ENCODE measurements around the gene KRT14. TPM values are rescaled to one million over a fixed set of nuclear protein-coding genes. Genes with fewer than 3 reads are reported as not detected.

The KRT14 gene
- total and polyA plus RNA-seq, 8 donors, result 0.35 to 2.0 (median 1.2) TPM; not detected in 1

DNA sequence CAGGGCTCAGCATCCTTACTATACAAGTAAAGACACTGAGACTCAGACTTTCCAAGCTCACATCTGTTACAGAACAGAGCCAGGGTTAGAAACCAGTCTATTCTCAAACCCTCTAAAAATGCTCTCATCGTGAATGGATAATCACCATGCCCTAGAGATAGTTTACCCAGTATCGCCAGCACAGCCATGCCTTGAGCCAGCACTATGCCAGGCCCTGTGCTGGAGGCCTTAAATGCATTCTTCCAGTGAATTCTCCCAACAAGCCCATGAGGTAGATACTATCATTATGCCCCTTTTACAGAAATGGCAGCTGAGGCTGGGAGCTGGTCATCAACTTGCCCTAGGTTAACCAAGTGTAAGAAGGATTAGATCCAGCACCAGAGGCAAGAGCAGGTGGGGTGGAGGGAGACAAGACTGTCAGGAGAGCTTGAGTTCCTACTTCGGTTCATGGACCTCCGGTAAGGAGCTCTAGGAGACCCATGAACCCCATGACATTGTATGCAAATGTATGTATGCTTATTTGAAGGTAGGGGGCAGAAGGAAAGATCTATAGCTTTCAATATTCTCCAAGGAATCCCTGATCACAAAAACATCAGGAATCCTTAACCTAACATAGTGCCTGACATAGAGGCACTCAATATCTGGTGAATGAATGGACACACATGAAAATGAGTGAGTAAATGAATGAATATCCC lies 5.2 kb downstream of the KRT14 start:
- TF ChIP-seq, protein P1, sequence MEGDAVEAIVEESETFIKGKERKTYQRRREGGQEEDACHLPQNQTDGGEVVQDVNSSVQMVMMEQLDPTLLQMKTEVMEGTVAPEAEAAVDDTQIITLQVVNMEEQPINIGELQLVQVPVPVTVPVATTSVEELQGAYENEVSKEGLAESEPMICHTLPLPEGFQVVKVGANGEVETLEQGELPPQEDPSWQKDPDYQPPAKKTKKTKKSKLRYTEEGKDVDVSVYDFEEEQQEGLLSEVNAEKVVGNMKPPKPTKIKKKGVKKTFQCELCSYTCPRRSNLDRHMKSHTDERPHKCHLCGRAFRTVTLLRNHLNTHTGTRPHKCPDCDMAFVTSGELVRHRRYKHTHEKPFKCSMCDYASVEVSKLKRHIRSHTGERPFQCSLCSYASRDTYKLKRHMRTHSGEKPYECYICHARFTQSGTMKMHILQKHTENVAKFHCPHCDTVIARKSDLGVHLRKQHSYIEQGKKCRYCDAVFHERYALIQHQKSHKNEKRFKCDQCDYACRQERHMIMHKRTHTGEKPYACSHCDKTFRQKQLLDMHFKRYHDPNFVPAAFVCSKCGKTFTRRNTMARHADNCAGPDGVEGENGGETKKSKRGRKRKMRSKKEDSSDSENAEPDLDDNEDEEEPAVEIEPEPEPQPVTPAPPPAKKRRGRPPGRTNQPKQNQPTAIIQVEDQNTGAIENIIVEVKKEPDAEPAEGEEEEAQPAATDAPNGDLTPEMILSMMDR (IDR thresholded peaks at IDR 0.05), result no peak
- intact Hi-C loops (cut with DNase I), result no loop called here
- no peaks in the 10 kb centered on the region for H3K36me3 ChIP-seq
- peaks cover 0 to 3% of the 10 kb centered on the region in 2 donors for H3K4me1 ChIP-seq
- ATAC-seq (no peak), DNase-seq (no peak)
- H3K27ac ChIP-seq, result no peak overlapping the region
- no peaks in the 10 kb centered on the region for H3K9me3 ChIP-seq
- no peak overlapping the region for H3K4me3 ChIP-seq
- peaks cover 0 to 14% of the 10 kb centered on the region in 2 donors for H3K27me3 ChIP-seq

DNA sequence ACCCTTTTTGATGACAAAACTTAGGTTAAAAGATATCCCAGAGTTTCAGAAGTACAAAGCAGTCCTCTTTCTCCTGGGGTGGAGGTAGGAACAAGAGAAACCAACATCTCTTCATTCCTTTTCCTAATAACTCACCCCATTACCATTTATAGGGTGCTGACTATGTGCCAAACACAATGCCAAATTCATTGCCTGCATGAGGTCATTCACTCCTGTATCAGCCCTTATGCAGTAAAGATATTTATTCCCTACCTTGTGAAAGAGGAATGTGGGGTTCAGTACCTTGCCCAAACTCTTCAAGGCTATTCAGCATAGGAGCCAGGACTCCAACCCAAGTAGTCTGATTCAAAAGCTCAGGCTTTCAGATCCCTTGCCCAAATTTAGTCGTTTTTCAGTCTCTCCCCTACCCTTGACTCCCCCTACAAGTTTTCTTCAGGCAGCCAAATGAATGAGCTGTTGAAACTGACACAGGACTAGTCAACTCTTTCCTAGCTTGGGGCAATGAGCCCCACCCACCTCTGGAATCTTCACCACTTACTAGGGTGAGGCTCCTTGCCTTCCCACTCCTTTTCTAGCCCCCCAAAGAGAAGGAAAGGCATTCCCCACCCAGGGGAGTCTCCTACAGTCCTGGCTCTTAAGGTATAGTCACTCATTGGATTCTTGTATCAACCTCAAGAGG lies 5.9 kb downstream of the KRT14 start:
- Histone ChIP-seq H3K4me1 (peaks cover 0 to 3% of the 10 kb centered on the region in 2 donors), H3K27ac (no peak overlapping the region), H3K9me3 (no peaks in the 10 kb centered on the region), H3K36me3 (no peaks in the 10 kb centered on the region), H3K27me3 (peaks cover 0 to 21% of the 10 kb centered on the region in 2 donors), H3K4me3 (no peak overlapping the region)
- intact Hi-C loops (cut with DNase I), result no loop called here
- DNase-seq (no peak), ATAC-seq (no peak)
- TF ChIP-seq, protein P1 (IDR thresholded peaks at IDR 0.05), result no peak

DNA sequence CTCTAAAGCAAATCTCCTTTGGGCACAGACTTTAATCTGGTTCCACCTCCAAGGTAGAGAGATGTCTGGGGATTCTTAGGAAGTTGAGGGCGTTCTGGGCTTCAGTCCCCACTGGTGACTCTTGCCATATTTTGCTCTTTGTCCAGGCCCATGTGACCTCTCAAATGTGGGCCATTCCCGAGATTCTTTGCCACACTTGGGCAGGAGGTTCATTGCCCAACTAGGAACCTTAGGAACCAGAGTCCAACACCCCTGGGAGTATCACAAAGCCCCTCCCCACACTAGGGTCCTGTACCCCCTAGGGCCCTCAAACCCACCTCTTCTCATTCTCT lies 6.5 kb downstream of the KRT14 start:
- Histone ChIP-seq H3K27me3 (peaks cover 0 to 25% of the 10 kb centered on the region in 2 donors), H3K36me3 (no peaks in the 10 kb centered on the region), H3K4me1 (peaks cover 0 to 3% of the 10 kb centered on the region in 2 donors), H3K27ac (no peak overlapping the region), H3K4me3 (no peak overlapping the region), H3K9me3 (no peaks in the 10 kb centered on the region)
- intact Hi-C loops (cut with DNase I), result no loop called here
- TF ChIP-seq, protein P1 (IDR thresholded peaks at IDR 0.05), result no peak
- ATAC-seq (no peak), DNase-seq (no peak)

GRCh38 chr17:41579484-41580243 lies 7.0 kb downstream of the KRT14 start:
- intact Hi-C loops (cut with DNase I), result no loop called here
- ATAC-seq (peak; percentile 99), DNase-seq (peak in 3 of 4 donors; percentile 53 to 83 (median 79))
- Histone ChIP-seq H3K4me1 (peaks cover 0 to 3% of the 10 kb centered on the region in 2 donors), H3K27ac (no peak overlapping the region), H3K9me3 (no peaks in the 10 kb centered on the region), H3K36me3 (no peaks in the 10 kb centered on the region), H3K27me3 (peaks cover 0 to 25% of the 10 kb centered on the region in 2 donors), H3K4me3 (no peak overlapping the region)
- TF ChIP-seq, protein P1 (IDR thresholded peaks at IDR 0.05), result peak; percentile 65 to 80

DNA sequence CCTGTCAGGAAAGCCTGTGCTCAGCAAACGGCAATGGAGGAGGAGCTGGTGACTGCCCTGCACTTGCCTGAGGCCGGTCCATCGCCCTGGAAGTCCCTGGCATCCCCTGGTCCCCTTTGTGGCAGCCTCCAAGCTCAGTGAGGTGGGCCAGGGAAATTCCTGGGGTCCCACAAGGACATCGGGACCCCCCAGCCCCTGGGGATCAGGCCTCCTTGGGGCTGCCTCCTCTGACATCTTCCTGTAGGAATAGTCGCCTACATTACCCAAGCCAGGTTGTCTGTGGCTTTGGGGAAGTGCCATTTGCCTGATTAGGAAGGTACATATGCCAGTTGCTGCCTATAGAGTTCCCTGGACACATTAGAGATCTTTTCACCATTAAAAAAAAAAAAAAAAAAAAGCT lies 7.7 kb downstream of the KRT14 start:
- intact Hi-C loops (cut with DNase I), result no loop called here
- Histone ChIP-seq H3K9me3 (no peaks in the 10 kb centered on the region), H3K27me3 (peaks cover 0 to 32% of the 10 kb centered on the region in 2 donors), H3K4me3 (no peak overlapping the region), H3K36me3 (no peaks in the 10 kb centered on the region), H3K4me1 (peaks cover 0 to 3% of the 10 kb centered on the region in 2 donors), H3K27ac (no peak overlapping the region)
- TF ChIP-seq, protein P1 (IDR thresholded peaks at IDR 0.05), result no peak
- ATAC-seq (no peak), DNase-seq (no peak)
